HG03039 (cell line): ENCODE results near the gene MOB4.
A peak's percentile ranks its signal among the peaks of the same experiment; 100 is the strongest.
"Not testable (repeated sequence)": the region's sequence is repeated elsewhere in the genome, so short reads cannot be mapped to it uniquely, and the experiment has no call there.

Experiments used
- ATAC-seq: cut with Tn5 transposase; IDR thresholded peaks from one replicate; pipeline ENCODE4 v1.9.1; 2021; ENCODE audit warnings: mild to moderate bottlenecking, moderate library complexity; ENCODE audit not compliant: unreplicated experiment

The MOB4 gene

GRCh38 chr2:197513915-197514314, 2.0 kb upstream of the MOB4 start:
- ATAC-seq, result no peak

DNA sequence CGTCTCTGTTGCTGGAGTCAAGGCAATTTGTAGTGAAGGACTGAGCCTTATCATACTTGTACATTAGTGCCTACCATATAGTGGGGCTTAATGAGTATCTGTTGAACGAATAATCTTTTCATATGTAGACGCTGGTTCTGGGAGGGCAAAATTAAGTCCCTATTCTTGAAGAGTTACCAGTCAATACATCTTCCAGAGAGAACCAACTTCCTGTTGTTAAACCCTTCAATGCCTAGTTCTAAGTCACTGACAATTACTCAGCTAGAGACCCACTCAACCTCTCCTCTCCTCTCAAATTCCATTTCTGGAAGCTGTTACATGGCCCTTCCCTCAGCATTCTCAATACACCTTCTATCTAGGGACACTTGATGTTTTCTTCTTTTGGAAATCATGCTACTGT, 1.1 kb upstream of the MOB4 start:
- ATAC-seq, result no peak

DNA sequence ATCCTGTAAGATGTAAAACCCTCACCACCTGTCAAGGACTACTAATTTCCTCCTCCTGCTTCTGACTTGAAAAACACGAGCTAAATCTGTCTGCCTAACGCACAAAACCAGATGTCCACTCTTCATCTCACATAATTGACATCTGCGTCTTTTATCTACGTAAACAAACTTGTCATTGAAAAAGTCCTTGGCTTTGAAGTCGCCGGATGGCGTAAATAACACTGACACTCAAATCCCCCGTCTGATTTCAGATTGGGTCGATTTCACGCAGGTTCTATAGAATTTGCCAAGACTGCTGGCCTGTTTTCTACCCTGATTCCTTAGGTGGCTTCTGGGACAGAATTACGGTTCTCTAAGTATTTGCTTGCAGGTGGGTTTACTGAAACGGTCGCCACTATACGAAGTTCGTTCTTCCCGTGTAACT, 539 bp upstream of the MOB4 start:
- no peak for ATAC-seq

GRCh38 chr2:197516393-197516761, 511 bp downstream of the MOB4 start:
- peak; percentile 14 for ATAC-seq

DNA sequence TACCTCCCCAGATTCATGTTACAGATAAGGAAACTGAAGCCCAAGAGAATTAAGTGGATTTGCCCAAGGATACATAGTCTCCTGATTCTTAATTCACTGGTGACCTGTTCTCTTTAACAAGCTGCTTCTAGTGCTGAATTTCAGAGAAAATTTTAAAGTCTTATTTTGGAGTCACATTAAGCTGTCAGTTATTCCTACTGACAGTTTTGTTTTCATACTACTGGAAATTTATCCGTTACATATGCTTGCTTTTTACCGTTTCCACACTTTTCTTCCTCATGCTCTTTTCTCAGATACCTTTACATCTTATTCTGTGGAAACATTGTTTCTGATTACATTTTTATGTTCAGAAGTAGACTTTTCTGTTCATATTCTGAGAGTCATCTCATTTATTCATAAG, 1.3 kb downstream of the MOB4 start:
- no peak for ATAC-seq

DNA sequence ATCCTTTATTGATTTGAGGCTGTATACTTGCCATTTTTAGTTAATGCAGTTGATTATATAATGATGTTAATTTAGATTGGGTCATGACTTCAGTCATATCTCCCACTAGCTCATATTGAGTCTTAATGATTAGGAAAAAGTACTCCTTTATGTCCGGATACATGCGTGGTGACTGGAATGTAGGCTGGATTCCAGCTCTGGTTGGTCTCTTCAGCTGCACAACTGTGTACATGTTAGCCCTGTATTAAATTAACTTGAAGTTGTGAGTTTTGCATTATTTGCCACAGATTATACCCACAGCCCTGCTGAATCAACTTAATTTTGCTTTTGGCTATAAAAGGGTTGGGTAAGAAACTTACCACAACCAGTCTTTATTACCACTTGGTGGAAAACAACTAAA, 22.5 kb downstream of the MOB4 start:
- ATAC-seq, result no peak

GRCh38 chr2:197539734-197540133, 23.9 kb downstream of the MOB4 start:
- ATAC-seq, result no peak

GRCh38 chr2:197543206-197543605, 27.3 kb downstream of the MOB4 start:
- ATAC-seq, result no peak

DNA sequence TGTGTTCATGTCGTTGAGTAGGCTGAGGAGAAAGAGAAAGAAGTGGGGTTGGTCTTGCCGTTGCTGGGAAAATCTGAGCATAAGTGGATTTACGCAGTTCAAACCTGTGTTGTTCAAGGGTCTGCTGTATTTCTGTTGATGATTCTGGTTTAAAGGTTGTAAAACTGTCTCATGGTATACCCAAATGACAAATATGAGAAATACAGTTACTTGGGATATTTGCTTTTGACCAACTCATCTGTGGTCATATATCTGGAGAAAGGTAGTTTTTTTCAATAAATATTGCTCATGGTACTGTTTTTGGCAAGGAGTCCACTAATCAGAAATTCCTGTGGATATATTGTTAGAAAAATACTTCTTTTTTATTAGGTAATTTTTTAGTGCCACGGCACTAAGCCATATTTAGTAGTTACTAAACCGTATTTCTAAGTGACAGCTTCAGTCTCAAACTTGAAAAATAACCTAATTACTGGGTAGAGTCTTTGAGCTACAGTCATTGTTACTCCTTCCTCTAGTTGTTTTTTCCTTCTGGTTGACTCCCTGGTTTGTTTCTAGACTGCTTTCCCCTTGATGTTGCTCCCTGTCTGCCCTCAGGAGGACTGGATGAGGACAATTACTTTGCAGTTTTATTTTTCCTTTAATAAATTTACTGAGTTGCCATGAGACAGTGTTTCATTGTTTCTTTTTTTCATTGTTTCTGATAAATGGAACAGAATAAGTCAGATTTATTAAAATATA, 31.5 kb downstream of the MOB4 start:
- no peak for ATAC-seq

DNA sequence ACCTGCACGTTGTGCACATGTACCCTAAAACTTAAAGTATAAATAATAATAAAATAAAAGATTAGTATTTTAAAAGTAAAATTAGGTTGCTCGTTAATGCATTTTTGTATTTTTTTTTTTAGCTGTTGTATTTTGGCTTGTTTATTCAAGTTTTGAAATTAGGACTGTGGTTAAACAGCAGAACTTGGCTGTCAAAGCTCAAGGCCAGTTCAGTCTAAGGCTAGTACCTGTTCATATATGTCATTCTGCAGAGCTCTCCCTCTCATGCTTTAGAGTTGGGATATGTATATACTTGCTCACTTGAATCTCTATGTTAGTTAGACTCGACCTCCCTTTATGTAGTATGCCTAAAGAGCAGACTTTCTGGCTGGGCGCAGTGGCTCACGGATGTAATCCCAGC, 32.7 kb downstream of the MOB4 start:
- no peak for ATAC-seq

DNA sequence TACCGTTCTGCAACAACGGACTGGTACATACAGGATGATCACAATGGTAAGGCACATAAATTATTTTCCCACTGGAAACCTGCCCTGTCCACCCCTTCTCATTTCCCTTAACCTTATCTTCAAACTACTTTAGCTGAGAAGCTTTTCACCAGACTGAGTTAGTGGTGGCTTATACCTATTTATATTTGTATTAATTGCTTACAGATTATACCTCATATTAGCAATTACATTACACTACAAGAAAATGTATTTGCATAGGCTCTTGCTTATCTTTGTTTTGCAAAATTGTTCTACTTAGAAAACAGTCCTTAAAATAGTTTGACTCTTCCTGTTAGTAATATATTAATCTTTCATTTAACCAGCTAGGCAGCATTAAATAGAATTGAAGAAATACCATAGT, 35.4 kb downstream of the MOB4 start:
- ATAC-seq, result not testable (repeated sequence)

DNA sequence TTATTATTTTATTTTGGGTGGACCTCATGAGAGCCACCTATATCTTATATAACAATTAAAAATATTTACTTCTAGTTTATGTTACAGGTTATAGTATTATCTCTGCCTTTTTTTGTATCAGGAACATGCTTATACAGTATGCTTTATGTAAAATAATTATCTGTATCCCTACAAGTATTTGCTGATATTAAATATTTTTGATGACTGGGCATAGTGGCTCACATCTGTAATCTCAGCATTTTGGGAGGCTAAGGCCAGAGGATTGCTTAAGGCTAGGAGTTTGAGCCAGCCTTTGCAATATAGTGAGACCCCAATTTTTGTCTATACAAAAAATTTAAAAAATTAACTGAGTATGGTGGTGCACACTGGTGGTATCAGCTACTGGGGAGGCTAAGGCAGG, 39.6 kb downstream of the MOB4 start:
- ATAC-seq, result no peak

DNA sequence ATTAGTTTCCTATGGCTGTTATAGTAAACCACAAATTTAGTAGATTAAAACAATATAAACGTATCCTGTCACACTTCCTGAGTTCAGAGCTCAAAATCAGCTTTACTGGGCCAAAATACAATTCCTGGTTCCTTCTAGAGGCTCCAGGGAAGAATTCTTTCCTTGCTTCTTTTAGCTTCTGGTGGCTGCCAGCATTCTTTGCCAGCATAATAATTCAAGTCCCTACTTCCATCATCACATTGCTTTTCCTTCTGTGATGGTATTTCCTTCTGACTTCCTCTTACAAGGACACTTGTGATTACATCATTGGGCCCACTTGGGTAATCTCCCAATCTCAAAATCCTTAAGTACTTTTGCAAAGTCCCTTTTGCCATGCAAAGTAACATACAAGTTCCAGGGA, 40.6 kb downstream of the MOB4 start:
- no peak for ATAC-seq

DNA sequence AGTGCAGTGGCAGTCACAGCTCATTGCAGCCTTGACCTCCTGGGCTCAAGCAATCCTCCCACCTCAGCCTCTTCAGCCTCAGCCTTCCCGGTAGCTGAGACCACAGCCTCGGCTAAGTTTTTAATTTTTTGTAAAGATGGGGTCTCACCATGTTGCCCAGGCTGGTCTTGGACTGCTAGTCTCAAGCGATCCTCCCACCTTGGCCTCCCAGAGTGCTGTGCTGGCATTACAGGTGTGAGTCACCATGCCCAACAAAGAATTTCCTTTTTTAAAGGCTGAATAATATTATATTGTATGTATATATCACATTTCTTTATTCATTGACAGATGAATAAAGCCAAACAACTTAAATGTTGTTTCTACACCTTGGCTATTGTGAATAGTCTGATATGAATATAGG, 42.5 kb downstream of the MOB4 start:
- no peak for ATAC-seq

- ATAC-seq, result no peak
These were observed 43.8 kb downstream of the MOB4 start for GRCh38 chr2:197559681-197560080.

DNA sequence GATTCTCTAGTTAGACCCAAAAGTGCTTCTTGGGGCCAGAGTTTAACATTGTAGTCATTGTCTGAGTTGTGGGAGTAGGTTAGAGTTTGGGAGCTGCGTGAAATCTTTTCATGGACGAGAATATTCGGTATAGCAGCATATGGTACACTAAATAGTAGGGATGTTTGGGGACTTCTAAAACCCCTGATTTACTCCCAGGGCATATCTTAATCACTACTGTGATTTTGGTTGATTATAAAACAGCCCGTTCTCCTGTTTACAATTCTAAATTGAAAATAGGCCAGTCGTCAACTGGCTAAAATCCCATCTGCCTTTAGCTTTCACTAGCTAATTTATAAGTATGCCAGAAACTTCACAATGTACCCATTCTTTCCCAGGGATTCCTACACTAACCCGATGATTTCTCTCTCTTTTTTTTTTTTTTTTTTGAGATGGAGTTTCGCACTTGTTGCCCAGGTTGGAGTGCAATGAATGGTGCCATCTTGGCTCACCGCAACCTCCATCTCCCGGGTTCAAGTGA, 44.3 kb downstream of the MOB4 start:
- ATAC-seq, result no peak

GRCh38 chr2:197571627-197572271, 55.9 kb downstream of the MOB4 start:
- ATAC-seq, result no peak

- ATAC-seq, result no peak
These were observed 57.7 kb downstream of the MOB4 start for GRCh38 chr2:197573608-197574007.

DNA sequence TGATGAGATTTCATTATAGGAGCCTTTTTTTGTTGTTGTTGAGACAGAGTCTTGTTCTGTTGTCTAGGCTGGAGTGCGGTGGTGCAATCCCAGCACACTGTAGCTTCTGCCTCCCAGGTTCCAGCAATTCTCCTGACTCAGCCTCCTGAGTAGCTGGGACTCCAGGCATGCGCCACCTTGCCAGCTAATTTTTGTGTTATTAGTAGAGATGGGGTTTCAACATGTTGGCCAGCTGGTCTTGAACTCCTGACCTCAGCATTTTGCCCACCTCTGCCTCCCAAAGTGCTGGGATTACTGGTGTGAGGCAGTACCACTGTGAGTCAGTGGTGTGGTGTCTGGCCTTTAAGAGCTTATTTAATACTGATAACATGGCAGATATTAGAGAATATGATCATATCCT, 60.1 kb downstream of the MOB4 start:
- no peak for ATAC-seq

- no peak for ATAC-seq
These were observed 60.8 kb downstream of the MOB4 start for GRCh38 chr2:197576631-197577030.

DNA sequence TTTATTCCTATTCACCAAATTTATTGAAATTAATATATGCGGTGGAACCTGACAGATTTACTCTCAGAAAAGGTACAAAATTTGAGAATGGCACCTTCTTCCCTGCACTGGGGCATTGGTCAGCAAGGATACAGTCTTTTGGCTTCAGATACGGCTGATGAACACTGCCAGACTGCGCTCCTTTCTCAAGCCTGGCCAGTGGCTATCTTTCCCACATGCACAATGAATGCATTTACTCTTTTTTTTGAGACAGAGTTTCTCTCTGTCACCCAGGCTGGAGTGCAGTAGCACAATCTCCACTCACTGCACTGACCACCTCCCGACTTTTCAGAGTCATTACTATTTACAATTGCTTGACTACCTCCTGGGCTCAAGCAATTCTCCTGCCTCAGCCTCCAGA, 61.6 kb downstream of the MOB4 start:
- ATAC-seq, result no peak

DNA sequence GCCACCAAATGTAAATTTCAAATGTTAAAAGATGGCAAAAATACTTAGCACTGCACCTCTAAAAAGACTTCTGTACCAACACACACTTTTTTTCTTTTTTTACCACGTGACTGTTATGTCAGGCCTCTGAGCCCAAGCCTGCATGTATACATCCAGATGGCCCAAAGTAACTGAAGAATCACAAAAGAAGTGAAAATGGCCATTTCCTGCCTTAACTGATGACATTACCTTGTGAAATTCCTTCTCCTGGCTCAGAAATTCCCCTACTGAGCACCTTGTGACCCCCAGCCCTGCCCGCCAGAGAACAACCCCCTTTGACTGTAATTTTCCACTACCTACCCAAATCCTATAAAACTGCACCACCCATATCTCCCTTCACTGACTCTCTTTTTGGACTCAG, 62.4 kb downstream of the MOB4 start:
- ATAC-seq, result not testable (repeated sequence)

GRCh38 chr2:197580166-197580565, 64.3 kb downstream of the MOB4 start:
- ATAC-seq, result not testable (repeated sequence)
